Measurements from ENCODE around the gene HOXC10. TPM values are rescaled to one million over a fixed set of nuclear protein-coding genes. Genes with fewer than 3 reads are reported as not detected.

The HOXC10 gene
- total and polyA plus RNA-seq, 10 of the 15 experiments (the other 5 are each of a cell fraction or from before 2014, with no cell fraction given): 0.59 TPM; not detected in 9

DNA sequence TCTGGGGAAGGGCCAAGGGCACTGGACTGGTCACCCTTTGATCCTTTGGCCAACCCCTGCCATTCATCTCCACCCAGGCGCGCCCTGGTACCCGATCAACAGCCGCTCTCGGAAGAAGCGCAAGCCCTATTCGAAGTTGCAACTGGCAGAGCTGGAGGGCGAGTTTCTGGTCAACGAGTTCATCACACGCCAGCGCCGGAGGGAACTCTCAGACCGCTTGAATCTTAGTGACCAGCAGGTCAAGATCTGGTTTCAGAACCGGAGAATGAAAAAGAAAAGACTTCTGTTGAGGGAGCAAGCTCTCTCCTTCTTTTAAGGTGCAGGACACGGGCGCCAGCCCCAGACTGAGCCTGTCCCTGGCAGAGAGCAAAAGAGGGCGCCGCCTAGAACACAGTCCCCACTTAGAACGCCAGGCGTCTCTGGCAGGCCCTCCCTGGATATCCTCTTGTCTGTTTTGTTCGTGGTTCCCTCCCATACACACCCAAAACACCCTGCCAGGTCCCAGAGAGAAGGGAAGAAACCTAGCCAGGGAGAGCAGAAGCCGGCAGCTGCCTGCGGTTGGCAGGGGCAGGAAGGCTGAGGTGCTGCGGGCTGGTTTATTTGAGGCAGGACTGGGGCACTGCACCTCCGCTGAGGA is 28.6 kb upstream of the HOXC10 start:
- FAIRE-seq (no peak), DNase-seq (ENCODE audit: low read depth, low spot score) (no peak), ATAC-seq (peak; percentile 48)
- Histone ChIP-seq H2AFZ (ENCODE audit: control insufficient read depth, low read depth, low read length) (no peak overlapping the region), H3K9ac (ENCODE audit: control insufficient read depth, insufficient read depth, low read length) (no peak overlapping the region), H3K4me1 (ENCODE audit: control insufficient read depth, insufficient read depth, low read length) (no peaks in the 10 kb centered on the region), H3K4me2 (ENCODE audit: control insufficient read depth, insufficient read depth) (no peak overlapping the region), H3K27ac (ENCODE audit: control insufficient read depth, insufficient read depth) (no peak overlapping the region), H3K9me3 (replicated peaks; ENCODE audit: control insufficient read depth, insufficient read depth, low read length) (no peaks in the 10 kb centered on the region), H4K20me1 (ENCODE audit: control insufficient read depth, insufficient read depth) (no peaks in the 10 kb centered on the region), H3K79me2 (ENCODE audit: control insufficient read depth, insufficient read depth, low read length) (no peaks in the 10 kb centered on the region), H3K27me3 (replicated peaks in 1 of 2; ENCODE audit: control insufficient read depth in 2 of 2, insufficient read depth in 2 of 2, low read length in 1 of 2) (peaks cover 42 to 62% of the 10 kb centered on the region in 2 experiments), H3K4me3 (no peak overlapping the region), H3K36me3 (ENCODE audit: control insufficient read depth in 2 of 2, insufficient read depth in 2 of 2, low read length in 1 of 2) (no peaks in the 10 kb centered on the region)
- RAD21 ChIA-PET (ENCODE audit: unreplicated experiment): no interaction called here
- POLR2A ChIA-PET: no interaction called here
- intact Hi-C loops (cut with micrococcal nuclease; ENCODE audit: unreplicated experiment) (no loop called here), in situ Hi-C loops (cut with MboI) (no loop called here)
- TF ChIP-seq EZH2 (IDR thresholded peaks at IDR 0.05; ENCODE audit: borderline replicate concordance, control insufficient read depth, low read depth, low read length): 0 out of 2 replicates have a peak, but pooled peaks have one; percentile 15
- TF ChIP-seq, protein P1, sequence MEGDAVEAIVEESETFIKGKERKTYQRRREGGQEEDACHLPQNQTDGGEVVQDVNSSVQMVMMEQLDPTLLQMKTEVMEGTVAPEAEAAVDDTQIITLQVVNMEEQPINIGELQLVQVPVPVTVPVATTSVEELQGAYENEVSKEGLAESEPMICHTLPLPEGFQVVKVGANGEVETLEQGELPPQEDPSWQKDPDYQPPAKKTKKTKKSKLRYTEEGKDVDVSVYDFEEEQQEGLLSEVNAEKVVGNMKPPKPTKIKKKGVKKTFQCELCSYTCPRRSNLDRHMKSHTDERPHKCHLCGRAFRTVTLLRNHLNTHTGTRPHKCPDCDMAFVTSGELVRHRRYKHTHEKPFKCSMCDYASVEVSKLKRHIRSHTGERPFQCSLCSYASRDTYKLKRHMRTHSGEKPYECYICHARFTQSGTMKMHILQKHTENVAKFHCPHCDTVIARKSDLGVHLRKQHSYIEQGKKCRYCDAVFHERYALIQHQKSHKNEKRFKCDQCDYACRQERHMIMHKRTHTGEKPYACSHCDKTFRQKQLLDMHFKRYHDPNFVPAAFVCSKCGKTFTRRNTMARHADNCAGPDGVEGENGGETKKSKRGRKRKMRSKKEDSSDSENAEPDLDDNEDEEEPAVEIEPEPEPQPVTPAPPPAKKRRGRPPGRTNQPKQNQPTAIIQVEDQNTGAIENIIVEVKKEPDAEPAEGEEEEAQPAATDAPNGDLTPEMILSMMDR (IDR thresholded peaks at IDR 0.05 in 2 of 3, conservative IDR thresholded peaks at IDR 0.05 in 1 of 3; ENCODE audit: control insufficient read depth in 2 of 3, extremely low read depth in 1 of 3, insufficient read depth in 1 of 3, low read depth in 3 of 3, low read length in 3 of 3): 0 out of 6 replicates have a peak, but pooled peaks of 1 of the 3 experiments have one; percentile 3
- TF ChIP-seq ESRRA (IDR thresholded peaks at IDR 0.05; ENCODE audit: low read length): no peak
- no peak for TF ChIP-seq ZNF24 (IDR thresholded peaks at IDR 0.05)
- SMC1A ChIA-PET (ENCODE audit: uncharacterized antibody, unreplicated experiment): no interaction called here
- no TSS peak for BruUV-seq (replicated peaks)
- CTCF ChIA-PET: no interaction called here
- 33% methylated on average over 25 of the region's 25 CpGs for WGBS (ENCODE audit: insufficient coverage, insufficient replicate concordance, low lambda C conversion rate, missing lambda C conversion rate)
